GM12892 (cell line): ENCODE measurements around the gene PNKD.

Experiments
- DNase-seq: peaks from one replicate; pipeline ENCODE4 v3.0.0; 2011; ENCODE audit not compliant: insufficient read length
- FAIRE-seq: peaks from 2 replicates; lab custom pipeline; 2011; peaks lifted over from hg19 to GRCh38; lab: Jason Lieb, UNC
- POLR2A ChIP-seq: IDR thresholded peaks from 2 replicates; pipeline ENCODE4 v1.6.1; 2011; ENCODE audit warnings: low read depth, low read length, control low read depth
- POLR2AphosphoS5 ChIP-seq: IDR thresholded peaks from 2 replicates; pipeline ENCODE4 v1.6.1; 2011; ENCODE audit warnings: low read depth, low read length, control low read depth
- TAF1 ChIP-seq: IDR thresholded peaks from 2 replicates; pipeline ENCODE4 v1.6.1; 2011; ENCODE audit warnings: low read depth, mild to moderate bottlenecking, control low read depth, low read length, borderline replicate concordance

PNKD gene

DNA sequence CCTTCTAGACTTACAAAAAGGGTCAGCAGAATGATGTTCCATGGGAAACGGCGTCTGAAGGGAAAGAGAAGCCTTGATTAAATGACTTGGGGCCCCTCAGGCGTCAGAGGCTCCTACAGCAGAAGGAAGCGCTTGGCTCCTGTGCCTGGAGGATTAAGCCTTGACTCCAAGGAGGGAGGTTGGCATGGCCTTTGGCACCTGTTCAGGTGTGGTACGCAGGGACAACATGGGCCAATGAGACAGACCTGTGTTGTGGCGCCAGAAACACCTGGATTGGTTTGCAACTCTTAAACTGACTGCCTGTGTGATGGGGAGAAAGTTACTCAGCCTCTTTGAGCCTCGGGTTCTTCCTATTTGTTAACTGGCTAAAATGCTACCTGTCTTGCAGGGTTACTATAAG is 7.6 kb downstream of the PNKD start:
- FAIRE-seq, result no peak
- TF ChIP-seq POLR2AphosphoS5, result no peak
- no peak for TF ChIP-seq TAF1
- TF ChIP-seq POLR2A, result no peak
- DNase-seq, result no peak

DNA sequence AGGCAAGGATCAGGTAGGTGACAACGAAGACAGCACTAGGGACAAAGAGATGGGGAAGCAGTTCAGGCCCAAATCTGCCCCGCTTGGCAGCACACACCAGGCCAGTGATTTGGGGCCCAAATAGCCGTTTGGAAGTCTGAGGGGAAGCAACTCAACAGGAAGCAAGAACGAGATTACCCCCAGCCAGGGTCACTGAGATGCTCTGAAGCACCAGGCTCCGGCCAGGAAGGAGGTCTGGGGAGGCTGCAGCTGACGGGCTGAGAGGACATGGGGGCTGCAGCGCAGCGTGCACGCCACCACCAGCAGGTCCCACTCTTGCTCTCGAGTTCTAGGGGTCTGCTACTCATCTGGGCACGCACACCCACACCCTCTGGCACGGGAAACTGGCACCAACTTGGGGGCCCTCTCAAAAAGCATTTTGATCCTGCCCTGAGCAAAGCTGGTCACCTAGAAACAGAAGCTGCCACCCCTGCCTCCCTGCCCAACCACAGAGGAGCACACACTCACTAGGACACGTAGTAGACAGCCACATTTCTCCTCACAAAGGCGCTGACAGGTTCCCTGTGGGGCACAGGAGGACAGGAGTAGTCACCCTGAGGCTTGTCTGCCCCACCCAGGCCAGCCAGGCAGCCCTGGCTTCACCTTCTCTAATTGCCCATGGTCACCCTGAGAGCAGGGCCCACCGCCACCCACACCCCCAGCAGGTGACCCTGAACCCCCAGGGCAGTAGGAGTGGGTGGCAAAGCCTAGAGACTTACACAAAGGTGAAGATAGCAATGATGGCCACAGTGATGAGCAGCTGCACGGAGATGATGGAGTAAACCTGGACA is 8.4 kb downstream of the PNKD start:
- no peak for FAIRE-seq
- DNase-seq, result no peak
- no peak for TF ChIP-seq TAF1
- TF ChIP-seq POLR2A, result no peak
- TF ChIP-seq POLR2AphosphoS5, result no peak

DNA sequence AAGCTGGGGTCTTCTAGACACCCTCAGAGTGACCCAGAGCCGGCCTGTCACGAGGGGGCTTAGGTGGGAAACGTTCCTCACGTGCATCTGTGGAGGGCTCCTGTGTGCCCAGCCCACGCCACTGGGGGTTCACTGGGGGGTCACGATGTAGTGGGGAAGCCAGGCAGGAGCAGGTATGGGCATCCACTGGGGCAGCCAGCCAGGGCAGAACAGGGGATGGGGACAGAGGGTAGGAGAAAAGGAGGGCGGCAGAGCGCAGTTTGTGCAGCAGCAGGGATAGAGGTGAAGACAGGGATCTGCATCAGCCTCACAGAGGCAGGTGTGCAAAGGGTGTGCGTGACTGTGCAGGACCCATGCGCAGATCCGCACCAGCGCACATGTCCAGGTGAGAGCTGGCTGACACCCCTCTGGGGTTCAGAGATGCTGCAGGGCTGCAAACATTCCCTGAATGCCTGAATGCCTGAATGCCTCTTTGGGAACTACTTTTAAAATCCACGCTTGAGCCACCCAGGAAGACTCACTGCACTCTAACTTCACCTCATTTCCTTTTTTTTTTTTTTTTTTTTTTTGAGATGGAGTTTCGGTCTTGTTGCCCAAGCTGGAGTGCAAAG is 10.0 kb downstream of the PNKD start:
- no peak for FAIRE-seq
- no peak for DNase-seq
- TF ChIP-seq TAF1 (no peak), POLR2AphosphoS5 (no peak)

DNA sequence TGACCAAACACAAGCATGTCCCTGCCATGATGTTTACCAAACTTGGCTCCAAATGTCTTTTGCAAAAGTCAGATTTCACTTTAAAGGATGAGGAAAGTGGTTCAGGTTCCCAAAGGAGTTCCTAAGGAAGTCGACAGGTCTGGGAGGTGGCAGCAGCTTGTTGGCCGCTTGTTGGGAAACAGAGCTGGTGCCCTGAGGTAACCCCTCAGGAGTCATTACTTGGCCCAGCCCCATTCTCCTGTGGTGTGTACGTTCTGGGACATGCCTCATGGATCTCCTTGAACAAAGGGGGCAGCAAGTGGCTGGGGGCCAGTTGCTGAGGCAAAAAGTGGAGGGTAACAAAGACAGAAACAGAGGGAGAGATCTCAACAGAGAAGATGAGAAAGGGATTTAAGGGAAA is 11.1 kb downstream of the PNKD start:
- DNase-seq (no peak), FAIRE-seq (no peak)
- TF ChIP-seq POLR2AphosphoS5 (no peak), TAF1 (no peak), POLR2A (no peak)

DNA sequence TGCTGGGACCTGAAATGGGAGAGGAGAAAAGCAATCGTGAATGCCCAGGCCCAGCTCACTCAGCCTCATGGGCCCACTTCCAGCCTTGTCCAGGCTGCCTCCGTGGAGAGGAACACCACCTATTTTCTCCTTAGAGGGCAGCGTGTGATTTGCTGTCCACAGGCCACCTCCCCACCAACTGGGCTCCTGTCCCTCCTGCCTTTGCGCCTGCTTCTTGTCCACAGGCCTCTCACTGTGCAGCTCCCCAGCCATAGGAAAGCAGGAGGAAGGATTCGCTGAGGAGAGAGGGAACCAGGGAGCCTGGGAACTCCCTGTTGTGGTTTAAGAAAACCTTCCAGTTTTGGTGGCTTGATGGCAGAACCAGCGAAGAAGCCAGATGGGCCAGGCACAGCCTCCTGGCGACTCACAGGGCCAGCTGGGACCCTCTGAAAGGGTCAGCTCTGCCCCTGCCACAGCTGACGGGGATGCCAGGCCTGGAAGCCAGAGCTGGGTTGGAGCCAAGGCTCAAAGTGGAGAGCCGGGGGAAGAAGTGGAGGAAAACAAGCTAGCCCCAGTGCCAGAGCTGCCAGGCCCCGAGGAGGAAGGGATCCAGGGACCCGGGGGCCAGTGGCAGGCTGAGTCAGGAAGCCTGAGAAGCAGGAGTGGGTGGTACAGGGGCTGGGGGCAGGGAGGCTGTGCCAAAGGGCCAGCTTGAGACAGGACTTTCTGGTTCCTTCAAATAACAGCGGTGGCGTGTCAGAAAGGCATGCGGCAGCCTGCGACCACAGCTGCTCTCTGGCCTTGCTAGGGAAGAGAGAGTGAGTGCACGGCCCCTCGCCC is 12.1 kb downstream of the PNKD start:
- DNase-seq, result no peak
- TF ChIP-seq TAF1 (no peak), POLR2AphosphoS5 (no peak), POLR2A (no peak)
- no peak for FAIRE-seq

DNA sequence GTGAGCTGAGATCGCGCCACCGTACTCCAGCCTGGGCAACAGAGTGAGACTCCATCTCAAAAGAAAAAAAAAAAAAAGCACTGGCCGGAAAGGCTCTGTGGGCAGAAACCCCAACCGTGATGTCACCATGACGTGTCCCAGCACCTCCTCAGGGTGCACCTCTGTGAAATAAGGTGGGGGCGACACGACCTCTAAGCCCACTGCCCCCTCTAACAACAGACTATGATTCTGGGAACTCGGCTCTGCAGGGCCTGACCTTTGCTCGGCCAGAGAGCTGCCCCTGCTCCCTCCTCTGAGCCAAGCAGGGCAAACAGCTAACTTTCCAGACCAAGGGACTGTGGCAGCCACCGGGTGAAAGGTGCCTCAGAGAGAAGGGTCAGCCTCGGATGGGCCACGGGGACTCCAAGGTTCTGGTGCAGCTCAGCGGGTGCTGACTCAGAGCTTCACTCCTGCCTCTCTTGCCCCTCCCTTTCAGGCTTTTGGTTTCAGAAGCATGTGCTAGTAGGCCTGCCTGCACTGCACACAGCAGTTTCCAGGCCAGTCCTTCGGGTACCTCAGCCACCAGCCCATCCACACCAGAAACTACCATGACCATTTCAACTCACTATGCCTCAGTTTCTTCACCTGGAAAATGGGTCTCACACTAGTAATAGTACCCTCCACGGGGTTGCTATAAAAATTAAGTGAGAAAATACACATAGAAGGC is 13.9 kb downstream of the PNKD start:
- no peak for TF ChIP-seq POLR2AphosphoS5
- TF ChIP-seq TAF1, result no peak
- TF ChIP-seq POLR2A, result no peak
- peak; percentile 78 for DNase-seq
- FAIRE-seq, result peak; percentile 83

DNA sequence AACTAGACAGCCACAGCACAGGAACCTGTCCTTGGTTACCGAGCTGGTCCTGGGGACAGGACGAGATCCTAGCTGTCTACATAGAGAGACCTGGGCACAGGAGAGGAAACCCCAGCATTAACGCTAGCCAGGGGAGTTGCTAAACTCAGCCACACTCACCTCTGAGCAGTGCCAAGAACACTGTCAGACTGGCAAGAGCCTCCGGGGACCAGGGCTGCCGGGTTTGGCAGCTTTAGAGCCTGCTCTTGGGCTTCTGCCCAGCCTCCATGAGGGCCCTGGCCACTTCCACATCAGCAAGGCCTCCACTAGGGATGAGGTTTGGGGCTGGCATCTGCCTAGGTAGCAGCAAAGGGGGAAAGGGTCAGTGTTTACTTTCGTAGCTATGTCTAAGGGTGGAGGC is 15.3 kb downstream of the PNKD start:
- FAIRE-seq (no peak), DNase-seq (no peak)
- TF ChIP-seq TAF1 (no peak), POLR2A (no peak), POLR2AphosphoS5 (no peak)

DNA sequence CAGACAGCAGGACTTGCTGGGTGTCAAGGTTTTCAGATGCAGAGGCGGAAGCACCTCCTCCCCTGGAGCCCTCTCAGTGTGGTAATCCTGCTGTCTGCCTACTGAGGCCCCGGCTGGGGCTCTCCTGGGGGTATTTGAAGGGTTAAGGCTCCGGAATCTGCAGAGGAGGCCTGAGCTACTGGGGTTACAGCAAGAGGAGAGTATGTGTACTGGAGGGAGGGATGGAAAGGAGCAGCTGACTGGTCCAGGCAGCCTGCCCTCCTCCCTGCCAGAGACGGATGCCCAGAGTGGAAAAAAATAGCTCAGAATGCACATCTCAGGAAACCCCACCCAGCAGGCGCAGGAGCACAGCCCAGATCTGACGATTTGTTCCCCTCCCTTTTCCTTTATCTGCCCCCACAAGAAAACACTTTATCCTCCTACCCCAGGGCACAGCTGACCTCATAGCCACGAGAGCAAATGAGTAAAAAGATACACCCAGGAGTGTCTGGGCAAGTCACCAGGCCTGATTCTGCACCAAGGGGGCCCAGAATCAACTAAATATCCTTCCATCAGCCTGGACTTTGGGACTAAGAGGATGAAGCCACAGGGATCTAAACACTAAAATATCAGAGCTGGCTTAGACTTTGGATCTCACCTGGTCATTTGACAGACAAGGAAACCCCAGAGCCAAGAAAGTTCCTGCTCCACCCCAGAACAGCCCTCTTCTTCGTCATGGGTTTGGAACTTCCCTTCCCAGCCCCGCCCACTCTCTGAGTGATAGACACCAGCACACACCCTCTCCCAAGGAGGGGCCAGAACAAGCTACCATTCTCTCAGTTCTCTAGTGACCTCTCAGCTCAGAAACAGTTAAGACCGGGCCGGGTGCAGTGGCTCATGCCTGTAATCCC is 16.5 kb downstream of the PNKD start:
- DNase-seq, result peak; percentile 76
- peak; percentile 81 for FAIRE-seq

DNA sequence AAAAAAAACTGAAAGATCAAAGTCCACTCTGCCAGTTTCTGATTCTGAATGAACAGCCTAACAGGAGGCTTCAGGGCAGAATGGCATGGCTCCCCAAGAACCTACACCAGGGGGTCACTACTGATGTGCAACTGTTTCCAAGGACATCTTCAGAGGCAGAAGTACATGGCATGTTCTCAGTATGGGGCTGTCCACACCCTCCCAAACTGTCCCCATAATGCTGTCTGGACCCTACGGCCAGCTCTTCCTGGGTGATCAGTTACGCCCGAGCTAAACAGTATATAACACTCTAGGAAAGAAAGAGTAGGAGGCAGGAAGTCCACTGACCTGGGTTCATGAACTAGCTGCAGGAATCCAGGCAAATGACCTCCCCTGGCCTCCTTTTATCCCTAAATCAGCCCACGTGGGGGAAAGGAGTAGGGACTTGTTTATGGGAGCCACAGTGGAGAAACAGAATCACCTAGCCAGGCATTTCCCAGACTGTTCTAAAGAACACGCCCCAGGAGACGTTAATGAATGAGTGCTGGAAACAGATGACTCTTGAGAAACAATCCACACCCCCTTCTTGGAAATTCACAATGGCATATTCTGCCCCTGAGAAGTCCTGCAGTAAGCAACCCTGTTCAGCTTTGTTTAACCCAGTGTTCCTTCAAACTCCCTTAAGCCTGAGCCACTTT is 19.5 kb downstream of the PNKD start:
- FAIRE-seq, result no peak
- TF ChIP-seq POLR2AphosphoS5, result no peak
- no peak for TF ChIP-seq TAF1
- TF ChIP-seq POLR2A, result no peak
- no peak for DNase-seq

More for the DNA sequence above, 16.5 kb downstream of the PNKD start:
- no peak for TF ChIP-seq POLR2A
- no peak for TF ChIP-seq TAF1
- TF ChIP-seq POLR2AphosphoS5, result no peak; the same call in 1 of the 2 replicates
